ENCODE data around the gene DNASE1L2.

DNA sequence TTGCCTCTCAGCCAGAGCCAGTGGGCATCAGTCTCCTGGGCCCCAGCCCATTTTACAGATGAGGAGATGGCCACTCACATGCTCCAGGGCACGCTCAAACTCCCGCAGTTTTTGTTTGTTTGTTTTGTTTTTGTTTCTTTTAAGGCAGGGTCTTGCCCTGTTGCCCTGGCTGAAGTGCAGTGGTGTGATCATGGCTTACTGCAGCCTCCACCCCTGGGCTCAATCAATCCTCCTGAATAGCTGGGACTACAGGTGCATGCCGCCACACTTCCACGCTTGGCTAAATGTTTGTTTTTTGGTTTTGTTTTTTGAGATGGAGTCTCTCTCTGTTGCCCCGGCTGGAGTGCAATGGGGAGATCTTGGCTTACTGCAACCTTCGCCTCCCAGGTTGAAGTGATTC, 9.3 kb upstream of the DNASE1L2 start:
- TF ChIP-seq, protein P1, sequence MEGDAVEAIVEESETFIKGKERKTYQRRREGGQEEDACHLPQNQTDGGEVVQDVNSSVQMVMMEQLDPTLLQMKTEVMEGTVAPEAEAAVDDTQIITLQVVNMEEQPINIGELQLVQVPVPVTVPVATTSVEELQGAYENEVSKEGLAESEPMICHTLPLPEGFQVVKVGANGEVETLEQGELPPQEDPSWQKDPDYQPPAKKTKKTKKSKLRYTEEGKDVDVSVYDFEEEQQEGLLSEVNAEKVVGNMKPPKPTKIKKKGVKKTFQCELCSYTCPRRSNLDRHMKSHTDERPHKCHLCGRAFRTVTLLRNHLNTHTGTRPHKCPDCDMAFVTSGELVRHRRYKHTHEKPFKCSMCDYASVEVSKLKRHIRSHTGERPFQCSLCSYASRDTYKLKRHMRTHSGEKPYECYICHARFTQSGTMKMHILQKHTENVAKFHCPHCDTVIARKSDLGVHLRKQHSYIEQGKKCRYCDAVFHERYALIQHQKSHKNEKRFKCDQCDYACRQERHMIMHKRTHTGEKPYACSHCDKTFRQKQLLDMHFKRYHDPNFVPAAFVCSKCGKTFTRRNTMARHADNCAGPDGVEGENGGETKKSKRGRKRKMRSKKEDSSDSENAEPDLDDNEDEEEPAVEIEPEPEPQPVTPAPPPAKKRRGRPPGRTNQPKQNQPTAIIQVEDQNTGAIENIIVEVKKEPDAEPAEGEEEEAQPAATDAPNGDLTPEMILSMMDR (IDR thresholded peaks at IDR 0.05) = no peak
- no peak for TF ChIP-seq POLR2A (IDR thresholded peaks at IDR 0.05)
